ENCODE data around the gene CYFIP1. TPM values are rescaled to one million over a fixed set of nuclear protein-coding genes. Genes with fewer than 3 reads are reported as not detected.

CYFIP1 gene
- total RNA-seq, 1 donor from 2014 or later = 98.3 TPM

DNA sequence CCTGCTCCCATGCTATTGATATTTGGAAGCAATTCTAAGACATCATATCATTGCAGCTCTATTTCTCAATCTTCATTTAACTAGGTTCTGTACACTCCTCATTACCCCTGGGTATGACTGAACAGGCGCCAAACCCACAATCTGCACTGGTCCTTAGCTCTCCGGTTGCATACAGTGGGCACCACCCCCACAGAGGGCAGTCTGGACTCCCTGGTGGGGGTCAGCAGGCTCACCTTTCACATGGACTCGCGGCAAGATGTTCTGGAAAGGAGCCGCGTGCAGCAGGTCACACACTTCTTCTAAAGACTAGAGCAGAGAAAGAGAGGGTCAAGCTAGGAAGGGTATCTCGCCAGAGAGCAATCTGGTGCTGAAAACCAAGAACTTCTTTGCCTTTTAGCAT, 105.2 kb downstream of the CYFIP1 start:
- H3K27me3 Mint-ChIP-seq (ENCODE audit: low read depth) = no peaks in the 10 kb centered on the region
- no peaks in the 10 kb centered on the region for H3K4me1 Mint-ChIP-seq
- no peak overlapping the region for H3K4me3 Mint-ChIP-seq
- TF ChIP-seq, protein P1, sequence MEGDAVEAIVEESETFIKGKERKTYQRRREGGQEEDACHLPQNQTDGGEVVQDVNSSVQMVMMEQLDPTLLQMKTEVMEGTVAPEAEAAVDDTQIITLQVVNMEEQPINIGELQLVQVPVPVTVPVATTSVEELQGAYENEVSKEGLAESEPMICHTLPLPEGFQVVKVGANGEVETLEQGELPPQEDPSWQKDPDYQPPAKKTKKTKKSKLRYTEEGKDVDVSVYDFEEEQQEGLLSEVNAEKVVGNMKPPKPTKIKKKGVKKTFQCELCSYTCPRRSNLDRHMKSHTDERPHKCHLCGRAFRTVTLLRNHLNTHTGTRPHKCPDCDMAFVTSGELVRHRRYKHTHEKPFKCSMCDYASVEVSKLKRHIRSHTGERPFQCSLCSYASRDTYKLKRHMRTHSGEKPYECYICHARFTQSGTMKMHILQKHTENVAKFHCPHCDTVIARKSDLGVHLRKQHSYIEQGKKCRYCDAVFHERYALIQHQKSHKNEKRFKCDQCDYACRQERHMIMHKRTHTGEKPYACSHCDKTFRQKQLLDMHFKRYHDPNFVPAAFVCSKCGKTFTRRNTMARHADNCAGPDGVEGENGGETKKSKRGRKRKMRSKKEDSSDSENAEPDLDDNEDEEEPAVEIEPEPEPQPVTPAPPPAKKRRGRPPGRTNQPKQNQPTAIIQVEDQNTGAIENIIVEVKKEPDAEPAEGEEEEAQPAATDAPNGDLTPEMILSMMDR (IDR thresholded peaks at IDR 0.05; ENCODE audit: unreplicated experiment) = no peak
- H3K9me3 Mint-ChIP-seq = peaks cover 4% of the 10 kb centered on the region
- peaks cover 70% of the 10 kb centered on the region for H3K36me3 Mint-ChIP-seq
- no peak for DNase-seq (ENCODE audit: low spot score in 2 of 2, unreplicated experiment in 2 of 2)
- H3K27ac Mint-ChIP-seq = no peak overlapping the region

DNA sequence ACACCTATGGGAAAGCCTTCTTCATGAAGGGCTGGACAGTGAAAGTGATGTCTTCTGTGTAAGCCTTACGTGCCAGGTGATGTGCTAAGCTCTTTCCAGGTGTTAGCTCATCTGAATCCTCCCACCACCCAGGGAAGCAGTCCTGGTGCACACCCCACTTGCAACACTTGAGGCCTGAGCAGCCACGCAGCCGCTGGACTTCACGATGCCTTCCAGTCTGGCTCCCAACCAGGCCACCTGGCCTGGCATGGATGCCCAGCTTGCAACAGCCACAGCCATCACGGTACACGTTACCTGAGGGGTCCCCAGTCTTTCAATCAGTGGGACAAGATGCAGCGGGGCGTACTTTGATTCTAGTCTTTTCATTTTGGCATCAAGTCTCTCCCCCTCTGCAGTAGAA, 105.9 kb downstream of the CYFIP1 start:
- peaks cover 74% of the 10 kb centered on the region for H3K36me3 Mint-ChIP-seq
- no peak overlapping the region for H3K4me3 Mint-ChIP-seq
- TF ChIP-seq, protein P1 (IDR thresholded peaks at IDR 0.05; ENCODE audit: unreplicated experiment) = no peak
- H3K27ac Mint-ChIP-seq = no peak overlapping the region
- no peak for DNase-seq (ENCODE audit: low spot score in 2 of 2, unreplicated experiment in 2 of 2)
- H3K9me3 Mint-ChIP-seq = peaks cover 4% of the 10 kb centered on the region
- H3K27me3 Mint-ChIP-seq (ENCODE audit: low read depth) = no peaks in the 10 kb centered on the region
- no peaks in the 10 kb centered on the region for H3K4me1 Mint-ChIP-seq

DNA sequence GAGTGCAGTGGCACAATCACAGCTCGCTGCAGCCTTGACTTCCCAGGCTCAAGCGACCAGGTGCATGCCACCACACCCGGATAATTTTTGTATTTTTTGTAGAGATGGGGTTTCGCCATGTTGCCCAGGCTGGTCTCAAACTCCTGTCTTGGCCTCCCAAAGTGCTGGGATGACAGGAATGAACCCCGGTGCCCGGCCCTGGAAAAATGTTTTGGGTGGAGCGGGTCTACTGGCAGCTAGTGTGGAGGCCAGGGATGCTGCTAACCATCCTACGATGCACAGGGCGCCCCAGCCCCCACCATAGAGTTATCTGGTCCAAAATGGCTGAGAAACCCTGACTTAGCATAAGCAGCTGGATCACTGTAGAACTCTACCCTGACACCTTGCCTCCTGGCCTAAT, 106.3 kb downstream of the CYFIP1 start:
- Mint-ChIP-seq H3K9me3 (peaks cover 4% of the 10 kb centered on the region), H3K36me3 (peaks cover 78% of the 10 kb centered on the region), H3K27me3 (ENCODE audit: low read depth) (no peaks in the 10 kb centered on the region), H3K4me1 (no peaks in the 10 kb centered on the region), H3K4me3 (no peak overlapping the region), H3K27ac (no peak overlapping the region)
- TF ChIP-seq, protein P1 (IDR thresholded peaks at IDR 0.05; ENCODE audit: unreplicated experiment) = no peak
- no peak for DNase-seq (ENCODE audit: low spot score in 2 of 2, unreplicated experiment in 2 of 2)

DNA sequence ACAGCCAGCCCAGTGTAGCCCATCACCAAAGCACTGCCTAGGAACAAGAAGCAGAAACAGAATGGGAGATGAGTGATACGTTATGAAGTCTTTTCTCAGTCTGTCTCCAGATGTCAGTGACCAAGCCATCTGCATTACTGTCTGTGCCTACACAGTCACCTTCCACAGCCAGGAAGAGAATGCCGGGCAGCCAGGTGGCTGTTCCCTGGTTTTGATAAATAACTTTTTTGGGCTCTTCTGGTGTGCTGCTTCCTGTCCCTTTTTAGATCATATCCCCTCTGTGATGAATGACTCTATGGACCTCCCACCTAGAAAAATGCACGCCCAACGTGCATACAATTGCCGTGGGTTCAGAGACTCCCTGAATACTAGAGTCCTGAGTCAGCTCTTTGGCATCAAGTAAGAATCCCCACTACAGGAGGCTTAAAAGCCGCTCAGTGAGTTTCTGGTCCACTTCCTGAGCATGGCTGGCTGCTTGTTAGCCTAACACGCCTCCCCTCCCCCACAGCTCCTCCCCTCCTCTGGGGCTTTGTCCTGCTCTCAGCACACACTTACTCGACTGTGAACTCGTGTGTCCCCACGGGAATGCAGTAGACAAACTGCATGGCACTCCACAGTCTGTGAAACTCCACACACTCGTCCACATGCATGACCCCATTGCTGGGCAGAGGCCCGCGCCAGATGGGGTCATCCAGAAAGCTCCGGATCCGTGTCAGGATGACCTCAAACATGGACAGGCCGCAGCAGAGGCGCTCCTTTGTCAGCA, 107.0 kb downstream of the CYFIP1 start:
- peak overlapping the region; percentile 68 for H3K27ac Mint-ChIP-seq
- DNase-seq (ENCODE audit: low spot score in 2 of 2, unreplicated experiment in 2 of 2) = no peak
- H3K36me3 Mint-ChIP-seq = peaks cover 76% of the 10 kb centered on the region
- no peaks in the 10 kb centered on the region for H3K4me1 Mint-ChIP-seq
- no peaks in the 10 kb centered on the region for H3K27me3 Mint-ChIP-seq (ENCODE audit: low read depth)
- TF ChIP-seq, protein P1 (IDR thresholded peaks at IDR 0.05; ENCODE audit: unreplicated experiment) = no peak
- H3K9me3 Mint-ChIP-seq = peaks cover 4% of the 10 kb centered on the region
- H3K4me3 Mint-ChIP-seq = no peak overlapping the region

DNA sequence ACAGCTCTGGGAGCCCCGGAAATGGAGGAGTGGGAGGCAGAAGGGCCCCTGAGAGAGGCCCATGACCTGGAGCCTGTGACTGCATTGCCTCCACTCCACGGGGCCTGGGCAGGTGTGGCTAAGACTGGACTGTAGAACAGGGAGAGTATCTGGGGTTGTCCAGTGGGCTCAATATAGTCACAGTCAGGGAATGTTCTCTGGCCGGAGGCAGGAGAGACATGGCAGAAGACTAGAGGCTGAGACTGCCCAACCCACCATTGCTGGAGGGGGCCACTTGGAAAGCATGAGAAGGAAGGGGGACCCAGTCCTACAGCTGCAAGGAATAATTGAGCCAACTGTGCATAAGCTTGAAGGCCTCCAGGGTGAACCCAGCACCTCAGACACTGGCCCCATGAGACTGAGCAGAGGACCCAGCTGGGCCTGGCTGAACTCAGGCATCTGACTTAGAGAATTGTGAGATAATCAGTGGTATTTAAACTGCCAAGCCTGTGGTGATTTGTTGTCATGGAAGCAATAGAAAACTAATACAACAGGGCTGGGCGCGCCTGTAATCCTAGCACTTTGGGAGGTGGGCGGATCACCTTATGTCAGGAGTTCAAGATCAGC, 108.6 kb downstream of the CYFIP1 start:
- no peak for DNase-seq (ENCODE audit: low spot score in 2 of 2, unreplicated experiment in 2 of 2)
- Mint-ChIP-seq H3K9me3 (peaks cover 4% of the 10 kb centered on the region), H3K27me3 (ENCODE audit: low read depth) (no peaks in the 10 kb centered on the region), H3K36me3 (peaks cover 70% of the 10 kb centered on the region), H3K4me1 (no peaks in the 10 kb centered on the region), H3K27ac (no peak overlapping the region), H3K4me3 (no peak overlapping the region)
- TF ChIP-seq, protein P1 (IDR thresholded peaks at IDR 0.05; ENCODE audit: unreplicated experiment) = no peak

Measured in mesothelial cell of epicardium (in vitro differentiated cells).